K562 (cell line): ENCODE results near the gene PPM1M. TPM values are rescaled to one million over a fixed set of nuclear protein-coding genes. Genes with fewer than 3 reads are reported as not detected.

Experiments
- ATAC-seq: fragments of 200-7000 bp; cut with Tn5 transposase; 3 replicates; pipeline ENCODE4 v1.9.1; 2020; ENCODE audit warnings: moderate library complexity
- BruUV-seq: library from RNA; stranded (reverse); fragments of 400-500 nt; replicated peaks from 2 replicates; lab custom pipeline; 2021; lab: Mats Ljungman, UMichigan
- CTCF ChIA-PET: fragments of 300-600 bp; formaldehyde crosslinking; extraction: SDS; loops from one replicate; lab custom pipeline; 2021; ENCODE audit warnings: low intra/inter-chr PET ratio; lab: Yijun Ruan, JAX
- POLR2A ChIA-PET: fragments of 300-600, 350-650 bp; sonication (Branson Sonifier 250); formaldehyde crosslinking; extraction: SDS; loops from one replicate; lab custom pipeline; 2021; ENCODE audit warnings: antibody characterized with exemption, inconsistent platforms; lab: Yijun Ruan, JAX
- DNase-seq, 4 experiments: peaks; one replicate each; pipeline versions ENCODE4 v3.0.0 to v3.0.0-alpha.2; 2011 to 2018; ENCODE audit warnings: low spot score in 3 of 4, mixed read lengths in 3 of 4; ENCODE audit errors: extremely low read depth in 1 of 4
- FAIRE-seq: peaks from 2 replicates; lab custom pipeline; 2011; peaks lifted over from hg19 to GRCh38; lab: Jason Lieb, UNC
- H2AFZ ChIP-seq: 2 replicates; pipeline ENCODE4 v1.6.0; 2011; ENCODE audit warnings: low read depth, low read length, control low read depth, inconsistent platforms
- H3K27ac ChIP-seq: fragments of 200-600 bp; 3 replicates; pipeline ENCODE4 v1.8.0; 2011; ENCODE audit warnings: low read depth, mild to moderate bottlenecking, control low read depth, inconsistent platforms, low read length, moderate library complexity, mixed read lengths; ENCODE audit errors: extremely low read depth
- H3K27me3 ChIP-seq, 2 experiments: fragments of 300-600 bp in 1 of 2; 2 replicates in 1 of 2; 3 replicates in 1 of 2; pipeline versions ENCODE4 v1.6.0 to v1.8.0; 2011; ENCODE audit warnings: inconsistent platforms in 2 of 2, low read length in 2 of 2, mild to moderate bottlenecking in 1 of 2, mixed read lengths in 1 of 2, moderate library complexity in 1 of 2; ENCODE audit not compliant: control insufficient read depth in 2 of 2, insufficient read depth in 2 of 2
- H3K36me3 ChIP-seq: fragments of 300-600 bp; 3 replicates; pipeline ENCODE4 v1.8.0; 2011; ENCODE audit warnings: mild to moderate bottlenecking, low read length, inconsistent platforms; ENCODE audit not compliant: control insufficient read depth, insufficient read depth
- H3K4me1 ChIP-seq, 2 experiments: fragments of 200-600 bp in 1 of 2; replicated peaks in 1 of 2; 2 replicates in 1 of 2; 3 replicates in 1 of 2; pipeline versions ENCODE4 v1.5.1 to v1.8.0; 2011; ENCODE audit warnings: inconsistent platforms in 2 of 2, low read length in 2 of 2, mild to moderate bottlenecking in 1 of 2, mixed read lengths in 1 of 2, moderate library complexity in 1 of 2; ENCODE audit not compliant: control insufficient read depth in 2 of 2, insufficient read depth in 2 of 2
- H3K4me2 ChIP-seq: 2 replicates; pipeline ENCODE4 v1.6.1; 2011; ENCODE audit warnings: low read length, control low read depth, inconsistent platforms, mixed read lengths; ENCODE audit not compliant: insufficient read depth
- H3K4me3 ChIP-seq: fragments of 200-600 bp; sonication (generic), shearing (Covaris generic); 2 replicates; pipeline ENCODE4 v1.5.1; 2016; ENCODE audit warnings: control low read depth, inconsistent platforms
- H3K79me2 ChIP-seq: fragments of 200-600 bp; 3 replicates; pipeline ENCODE4 v1.8.0; 2011; ENCODE audit warnings: low read length, inconsistent platforms; ENCODE audit not compliant: control insufficient read depth, insufficient read depth
- H3K9ac ChIP-seq, 2 experiments: 2 replicates each; pipeline versions ENCODE4 v1.6.0 to v1.6.1; 2011; ENCODE audit warnings: low read depth in 2 of 2, low read length in 2 of 2, control low read depth in 1 of 2, inconsistent platforms in 1 of 2, mild to moderate bottlenecking in 1 of 2, mixed read lengths in 1 of 2; ENCODE audit not compliant: insufficient read depth in 1 of 2
- H3K9me1 ChIP-seq: one replicate; pipeline ENCODE4 v1.6.0; 2011; ENCODE audit warnings: inconsistent platforms, mild to moderate bottlenecking, low read length, moderate library complexity; ENCODE audit not compliant: control insufficient read depth, insufficient read depth
- H3K9me3 ChIP-seq: replicated peaks from 2 replicates; pipeline ENCODE4 v1.5.1; 2011; ENCODE audit warnings: low read depth, low read length, inconsistent platforms; ENCODE audit not compliant: control insufficient read depth, insufficient read depth
- H4K20me1 ChIP-seq: replicated peaks from 2 replicates; pipeline ENCODE4 v1.6.1; 2011; ENCODE audit warnings: low read length, inconsistent platforms, mixed read lengths; ENCODE audit not compliant: control insufficient read depth, insufficient read depth
- COPS2 ChIP-seq: fragments of 450-650 bp; conservative IDR thresholded peaks from 2 replicates; pipeline ENCODE4 v1.6.1; 2016; ENCODE audit warnings: mild to moderate bottlenecking, moderate library complexity
- CTBP1 ChIP-seq: fragments of 450-650 bp; IDR thresholded peaks from 2 replicates; pipeline ENCODE4 v1.6.1; 2016; ENCODE audit warnings: borderline replicate concordance
- HNRNPL ChIP-seq: fragments of 200-400 bp; formaldehyde crosslinking; IDR thresholded peaks from 2 replicates; pipeline ENCODE4 v1.6.1; 2017; ENCODE audit warnings: low read depth, mild to moderate bottlenecking, low read length
- MEIS2 ChIP-seq: fragments of 450-650 bp; IDR thresholded peaks from 2 replicates; pipeline ENCODE4 v1.6.1; 2014; ENCODE audit warnings: mild to moderate bottlenecking; ENCODE audit not compliant: partially characterized antibody
- NCOA4 ChIP-seq: fragments of 450-650 bp; IDR thresholded peaks from 2 replicates; pipeline ENCODE4 v1.6.1; 2018; ENCODE audit warnings: mild to moderate bottlenecking; ENCODE audit not compliant: partially characterized antibody
- POLR2AphosphoS2 ChIP-seq: IDR thresholded peaks from 2 replicates; pipeline ENCODE4 v1.6.1; 2012; ENCODE audit warnings: low read length, improper control_type of control experiment
- SPI1 ChIP-seq: IDR thresholded peaks from 2 replicates; pipeline ENCODE4 v1.6.1; 2011; ENCODE audit warnings: low read depth, low read length, control low read depth, borderline replicate concordance
- SUPT5H ChIP-seq: fragments of 450-650 bp; IDR thresholded peaks from 2 replicates; pipeline ENCODE4 v1.6.1; 2016
- TAF1 ChIP-seq: IDR thresholded peaks from 2 replicates; pipeline ENCODE4 v1.6.1; 2011; ENCODE audit warnings: mild to moderate bottlenecking, low read length, moderate library complexity; ENCODE audit not compliant: insufficient read depth, control insufficient read depth, severe bottlenecking; ENCODE audit errors: extremely low read depth
- ZBTB49 ChIP-seq: sonication (generic); formaldehyde crosslinking; IDR thresholded peaks from 2 replicates; pipeline ENCODE4 v1.8.0; 2022; ENCODE audit warnings: missing genetic modification reagents, mild to moderate bottlenecking, borderline replicate concordance
- ZNF384 ChIP-seq: IDR thresholded peaks from 2 replicates; pipeline ENCODE4 v1.6.1; 2012; ENCODE audit warnings: low read depth, low read length, improper control_type of control experiment
- WGBS: fragments of 100-300 bp; shearing (Covaris generic); methylation state at CpG from one replicate; pipeline ENCODE4 v1.1.6; 2016; ENCODE audit warnings: low coverage, mixed read lengths; ENCODE audit not compliant: insufficient coverage; ENCODE audit errors: missing lambda C conversion rate; 5-methylcytosine and 5-hydroxymethylcytosine counted together
- in situ Hi-C: fragments of 300-500 bp; cut with MboI; formaldehyde crosslinking; loops from 4 replicates; pipeline ENCODE4 v1.15.0; 2018; ENCODE audit warnings: inconsistent platforms, mixed read lengths
- intact Hi-C: fragments of 100-400 bp; cut with micrococcal nuclease; formaldehyde crosslinking; loops from 2 replicates; pipeline ENCODE4 v1.14.2; 2022
- polyA plus RNA-seq, 8 experiments: library from polyadenylated mRNA; depleted of rRNA in 4 of 8; stranded (reverse) in 5 of 8; unstranded in 3 of 8; fragments of >200 nt; fragmentation: Nextera tagmentation in 2 of 8; fragmentation: Illumina TruSeq in 1 of 8; extraction: Ambion mirVana in 2 of 8; extraction: Trizol in 1 of 8; gene quantifications; 2 replicates each; pipeline versions ENCODE4 v1.2.1 to v1.2.3, GENCODE V29; 2011 to 2014; ENCODE audit warnings: inconsistent platforms in 1 of 8, missing spikeins in 1 of 8
- total RNA-seq, 7 experiments: library from RNA; depleted of rRNA in 6 of 7; stranded (reverse); fragments of >200 nt in 6 of 7; fragmentation: Illumina TruSeq in 2 of 7; extraction: Trizol in 2 of 7; gene quantifications; 2 replicates each; pipeline versions ENCODE4 v1.2.1 to v1.2.3, GENCODE V29; 2011 to 2021; ENCODE audit warnings: low replicate concordance in 1 of 7
- TF ChIP-seq, protein P1 (sequence below): fragments of 450-650 bp; IDR thresholded peaks from 2 replicates; pipeline ENCODE4 v1.6.1; 2016

PPM1M gene
- total and polyA plus RNA-seq, 9 of the 15 experiments (the other 6 are each of a cell fraction or from before 2014, with no cell fraction given) = 1.4 to 9.2 (median 4.4) TPM

GRCh38 chr3:52250122-52250521 lies 4.6 kb downstream of the PPM1M start (continued):
- TF ChIP-seq HNRNPL = no peak
- TF ChIP-seq COPS2 = no peak
- TF ChIP-seq TAF1 = no peak

DNA sequence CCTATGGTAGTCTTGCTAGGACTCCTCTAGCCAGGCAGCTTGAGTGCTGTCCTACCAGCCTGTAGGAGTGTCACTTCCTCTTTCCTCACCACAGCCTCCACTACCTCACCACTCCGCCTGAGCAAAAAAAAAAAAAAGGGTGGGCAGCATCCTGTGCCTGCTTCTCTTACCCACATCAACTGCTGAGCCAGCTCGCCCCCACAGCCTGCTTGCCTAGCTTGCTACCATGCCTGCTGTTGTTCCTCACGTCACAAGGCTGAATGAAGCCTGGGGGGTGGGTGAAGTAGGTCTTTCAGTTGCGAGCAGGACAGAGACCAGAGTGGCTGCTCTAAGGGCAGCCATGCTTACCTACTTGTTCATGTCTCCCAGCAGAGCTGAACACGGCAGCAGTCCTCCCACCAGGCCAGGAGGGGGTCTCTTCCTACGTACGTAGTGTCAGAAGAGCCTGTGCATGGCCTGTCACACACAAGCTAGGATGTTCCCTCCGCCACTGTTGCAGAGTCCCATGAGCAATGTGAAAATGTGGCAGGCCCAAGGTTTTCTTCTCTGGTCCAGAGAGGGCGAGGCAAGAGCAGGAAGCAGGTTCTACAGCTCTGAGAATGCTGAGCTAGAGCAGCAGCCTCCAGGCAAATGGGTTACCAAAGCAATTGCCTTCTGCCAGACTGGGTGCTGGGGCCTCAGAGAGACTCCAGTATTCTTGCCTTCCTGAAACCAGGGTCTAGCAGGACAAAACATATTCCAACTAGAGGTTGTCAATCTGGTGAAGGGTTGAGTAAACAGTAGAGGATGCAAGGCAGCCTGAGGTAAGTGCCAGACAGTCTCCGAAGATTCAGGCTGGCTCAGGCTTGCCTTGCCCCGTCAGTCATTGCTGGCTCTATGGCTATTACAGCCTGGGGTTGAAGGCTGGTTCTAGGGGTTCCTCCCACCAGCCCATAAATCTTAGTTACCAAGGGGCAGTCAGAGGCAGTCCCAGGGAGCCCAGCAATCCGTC lies 8.1 kb downstream of the PPM1M start:
- no peaks in the 10 kb centered on the region for H3K9me1 ChIP-seq
- H4K20me1 ChIP-seq = 0 out of 2 replicates have a peak, but pooled peaks cover 6% of the 10 kb centered on the region
- FAIRE-seq (no peak), DNase-seq (no peak), ATAC-seq (peak; percentile 64)
- no peak overlapping the region for H3K4me2 ChIP-seq
- intact Hi-C loops (no loop called here), in situ Hi-C loops (no loop called here)
- POLR2A ChIA-PET = interaction anchor here (0.6 to 1.3 kb wide), 5 partner anchors 9 to 258 kb away, joined by 3 to 5 read pairs (median 3); partner anchors contain the start of gene RPL29
- TF ChIP-seq NCOA4 (no peak), POLR2AphosphoS2 (peak; percentile 70; the same call in 1 of the 2 replicates), CTBP1 (no peak), ZNF384 (0 out of 2 replicates have a peak, but pooled peaks have one; percentile 32), SUPT5H (0 out of 2 replicates have a peak, but pooled peaks have one; percentile 32), MEIS2 (peak; percentile 33), SPI1 (peak; percentile 93), ZBTB49 (CRISPR knock-in tag) (no peak)
- TF ChIP-seq, protein P1, sequence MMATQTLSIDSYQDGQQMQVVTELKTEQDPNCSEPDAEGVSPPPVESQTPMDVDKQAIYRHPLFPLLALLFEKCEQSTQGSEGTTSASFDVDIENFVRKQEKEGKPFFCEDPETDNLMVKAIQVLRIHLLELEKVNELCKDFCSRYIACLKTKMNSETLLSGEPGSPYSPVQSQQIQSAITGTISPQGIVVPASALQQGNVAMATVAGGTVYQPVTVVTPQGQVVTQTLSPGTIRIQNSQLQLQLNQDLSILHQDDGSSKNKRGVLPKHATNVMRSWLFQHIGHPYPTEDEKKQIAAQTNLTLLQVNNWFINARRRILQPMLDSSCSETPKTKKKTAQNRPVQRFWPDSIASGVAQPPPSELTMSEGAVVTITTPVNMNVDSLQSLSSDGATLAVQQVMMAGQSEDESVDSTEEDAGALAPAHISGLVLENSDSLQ = peak; percentile 29; the same call in 1 of the 2 replicates
- no peaks in the 10 kb centered on the region; the same call in 2 of the 3 replicates for H3K79me2 ChIP-seq
- 87% methylated on average over 11 of the region's 12 CpGs for WGBS
- peaks cover 81% of the 10 kb centered on the region for H3K36me3 ChIP-seq
- no peak overlapping the region for H3K27ac ChIP-seq
- H3K9me3 ChIP-seq = no peaks in the 10 kb centered on the region
- H3K9ac ChIP-seq = no peak overlapping the region
- no peaks in the 10 kb centered on the region for H3K27me3 ChIP-seq
- peaks cover 0 to 10% of the 10 kb centered on the region in 2 experiments; a peak in 4 of 5 replicates for H3K4me1 ChIP-seq
- BruUV-seq = no TSS peak
- H3K4me3 ChIP-seq = no peak overlapping the region
- no peak overlapping the region for H2AFZ ChIP-seq
- CTCF ChIA-PET = no interaction called here
